Kidney (tissue), 14 donors: Measurements from ENCODE around the gene MUSK. TPM values are rescaled to one million over a fixed set of nuclear protein-coding genes. Genes with fewer than 3 reads are reported as not detected.

ENCODE experiments used
- DNase-seq, 5 donors: peaks; one replicate each; pipeline ENCODE4 v3.0.0-alpha.2; 2013 to 2020
- FAIRE-seq: peaks from 2 replicates; lab custom pipeline; 2012; peaks lifted over from hg19 to GRCh38; lab: Jason Lieb, UNC
- H3K27ac ChIP-seq, 2 donors: one replicate each; pipeline ENCODE4 v1.7.0; 2013; ENCODE audit warnings: low read depth in 2 of 2, low read length in 2 of 2, inconsistent platforms in 1 of 2
- H3K27me3 ChIP-seq: one replicate; pipeline ENCODE4 v1.7.1; 2013; ENCODE audit warnings: low read length, inconsistent platforms; ENCODE audit not compliant: control insufficient read depth, insufficient read depth
- H3K36me3 ChIP-seq, 3 donors: one replicate each; pipeline versions ENCODE4 v1.7.0 to v1.7.1; 2013; ENCODE audit warnings: low read length in 3 of 3, control low read depth in 1 of 3, inconsistent platforms in 1 of 3; ENCODE audit not compliant: insufficient read depth in 3 of 3, control insufficient read depth in 2 of 3
- H3K4me1 ChIP-seq, 3 donors: one replicate each; pipeline versions ENCODE4 v1.7.0 to v1.7.1; 2013; ENCODE audit warnings: low read length in 3 of 3, inconsistent platforms in 1 of 3, low read depth in 1 of 3; ENCODE audit not compliant: control insufficient read depth in 2 of 3, insufficient read depth in 2 of 3
- H3K4me3 ChIP-seq, 3 donors: one replicate each; pipeline versions ENCODE4 v1.7.0 to v1.8.1; 2013; ENCODE audit warnings: low read length in 3 of 3, control low read depth in 1 of 3, inconsistent platforms in 1 of 3
- H3K9ac ChIP-seq, 3 donors: one replicate each; pipeline versions ENCODE4 v1.7.0 to v1.7.1; 2013; ENCODE audit warnings: low read length in 3 of 3, control low read depth in 1 of 3, inconsistent platforms in 1 of 3
- H3K9me3 ChIP-seq, 3 donors: one replicate each; pipeline versions ENCODE4 v1.7.0 to v1.7.1; 2013; ENCODE audit warnings: low read length in 3 of 3, control low read depth in 1 of 3, inconsistent platforms in 1 of 3; ENCODE audit not compliant: control insufficient read depth in 2 of 3, insufficient read depth in 1 of 3
- intact Hi-C: fragments of 100-400 bp; cut with DNase I; formaldehyde crosslinking; loops from one replicate; pipeline ENCODE4 v1.11.1; 2022
- polyA plus RNA-seq: library from polyadenylated mRNA; stranded (reverse); fragments of 350-450 nt; fragmentation: Illumina TruSeq; extraction: RNeasy Lipid Tissue Mini Kit (QIAGEN cat#74804); gene quantifications from one replicate; pipeline ENCODE4 v1.2.3, GENCODE V29; 2014; ENCODE audit warnings: low read depth, low replicate concordance; ENCODE audit not compliant: insufficient read depth
- total RNA-seq: library from RNA; stranded (reverse); fragmentation: NEBNext Ultra II Directional; extraction: Animal tissue kit (Norgen Biotek cat#: 25700); gene quantifications from one replicate; pipeline ENCODE4 v1.2.1, GENCODE V29; 2021
- TF ChIP-seq, protein P1 (sequence below): IDR thresholded peaks from 3 replicates; pipeline ENCODE4 v1.5.1; 2012; ENCODE audit warnings: mild to moderate bottlenecking, moderate library complexity, borderline replicate concordance; ENCODE audit not compliant: insufficient read depth; ENCODE audit errors: extremely low read depth
- donor health status: control.
- donor health status: control.
- donor health status: control.
- donor health status: control.
- donor health status: control.
- donor health status: DM: yes; HTN: yes; CAD: no.
- donor health status: Normal renal cell carcinoma (clear cell type).

The MUSK gene
- total and polyA plus RNA-seq, 2 donors from 2014 or later: 0.31 TPM; not detected in 1

DNA sequence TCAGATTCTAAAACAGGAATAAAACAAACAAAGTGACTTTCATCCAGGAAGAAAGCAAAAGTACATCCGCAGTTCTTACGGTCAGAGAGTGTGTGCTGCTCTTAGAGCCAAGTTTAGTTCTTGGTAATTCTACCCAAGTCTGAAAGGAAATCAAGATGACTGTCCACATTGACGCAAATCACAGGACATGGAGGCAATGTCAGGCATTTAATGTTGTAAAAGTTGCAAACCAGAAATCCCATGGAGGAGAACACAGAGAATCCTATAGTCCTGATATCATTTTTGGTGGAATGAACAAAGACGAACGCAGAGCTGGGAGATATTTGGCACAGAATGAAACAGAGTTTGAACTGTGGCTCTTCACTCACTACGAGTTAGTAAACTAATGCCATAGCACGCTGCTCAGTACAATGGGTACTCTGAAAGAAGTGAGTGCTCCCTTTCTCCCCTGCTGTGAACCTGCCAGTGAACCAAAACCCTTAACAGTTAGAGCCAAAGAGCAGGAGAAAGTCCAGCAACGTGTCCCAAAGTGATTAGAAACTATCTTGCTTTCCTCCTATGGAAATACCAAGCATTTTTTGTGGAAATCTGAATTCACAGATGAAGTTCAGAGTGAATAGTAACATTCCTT lies 74.3 kb downstream of the MUSK start:
- peak overlapping the region in 1 of 3 donors; percentile 35 for H3K4me3 ChIP-seq
- DNase-seq (peak in 2 of 5 donors; percentile 50 to 64), FAIRE-seq (no peak)
- no peaks in the 10 kb centered on the region for H3K36me3 ChIP-seq
- intact Hi-C loops: no loop called here
- H3K9ac ChIP-seq: no peak overlapping the region
- TF ChIP-seq, protein P1, sequence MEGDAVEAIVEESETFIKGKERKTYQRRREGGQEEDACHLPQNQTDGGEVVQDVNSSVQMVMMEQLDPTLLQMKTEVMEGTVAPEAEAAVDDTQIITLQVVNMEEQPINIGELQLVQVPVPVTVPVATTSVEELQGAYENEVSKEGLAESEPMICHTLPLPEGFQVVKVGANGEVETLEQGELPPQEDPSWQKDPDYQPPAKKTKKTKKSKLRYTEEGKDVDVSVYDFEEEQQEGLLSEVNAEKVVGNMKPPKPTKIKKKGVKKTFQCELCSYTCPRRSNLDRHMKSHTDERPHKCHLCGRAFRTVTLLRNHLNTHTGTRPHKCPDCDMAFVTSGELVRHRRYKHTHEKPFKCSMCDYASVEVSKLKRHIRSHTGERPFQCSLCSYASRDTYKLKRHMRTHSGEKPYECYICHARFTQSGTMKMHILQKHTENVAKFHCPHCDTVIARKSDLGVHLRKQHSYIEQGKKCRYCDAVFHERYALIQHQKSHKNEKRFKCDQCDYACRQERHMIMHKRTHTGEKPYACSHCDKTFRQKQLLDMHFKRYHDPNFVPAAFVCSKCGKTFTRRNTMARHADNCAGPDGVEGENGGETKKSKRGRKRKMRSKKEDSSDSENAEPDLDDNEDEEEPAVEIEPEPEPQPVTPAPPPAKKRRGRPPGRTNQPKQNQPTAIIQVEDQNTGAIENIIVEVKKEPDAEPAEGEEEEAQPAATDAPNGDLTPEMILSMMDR: no peak
- H3K27me3 ChIP-seq: no peaks in the 10 kb centered on the region
- peak overlapping the region; percentile 40 to 76 for H3K27ac ChIP-seq
- no peaks in the 10 kb centered on the region for H3K4me1 ChIP-seq
- H3K9me3 ChIP-seq: no peaks in the 10 kb centered on the region

DNA sequence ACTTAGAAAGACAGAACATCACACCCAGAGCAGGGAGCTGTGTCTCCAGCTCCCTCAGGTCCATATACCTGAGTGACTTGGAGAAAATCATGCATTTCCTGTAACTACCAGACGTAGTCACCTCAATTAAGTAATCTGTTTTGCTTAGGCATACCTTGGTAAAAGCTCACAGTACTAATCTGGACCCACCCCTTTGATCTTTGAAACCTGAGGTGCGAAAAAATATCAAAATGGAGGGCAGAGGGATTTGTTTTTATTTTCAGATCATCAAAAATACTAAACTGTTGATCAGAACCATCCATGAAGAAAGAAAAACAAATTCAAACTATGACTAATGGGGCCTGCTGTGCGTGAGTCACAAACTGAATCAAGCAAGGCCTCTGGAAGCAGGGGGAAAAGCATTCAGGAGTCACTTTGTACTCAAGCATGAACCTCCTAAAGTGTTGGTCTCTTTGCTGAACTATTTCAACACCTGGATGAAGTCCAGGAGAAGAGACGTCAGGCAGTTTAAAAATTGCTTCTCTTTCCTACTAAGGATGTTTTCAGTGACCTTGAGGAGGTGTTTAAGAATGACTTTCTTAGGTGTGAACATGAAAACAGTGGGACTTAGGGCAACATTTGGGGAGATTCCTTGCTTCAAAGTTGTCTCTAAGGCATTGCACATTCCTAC lies 76.3 kb downstream of the MUSK start:
- intact Hi-C loops: no loop called here
- Histone ChIP-seq H3K4me1 (no peaks in the 10 kb centered on the region), H3K9ac (no peak overlapping the region), H3K4me3 (no peak overlapping the region), H3K27me3 (no peaks in the 10 kb centered on the region), H3K36me3 (no peaks in the 10 kb centered on the region), H3K9me3 (no peaks in the 10 kb centered on the region), H3K27ac (peak overlapping the region; percentile 55 to 59)
- TF ChIP-seq, protein P1: no peak
- DNase-seq (peak in 1 of 5 donors; percentile 21), FAIRE-seq (no peak)

GRCh38 chr9:110745676-110746075 lies 77.1 kb downstream of the MUSK start:
- no peaks in the 10 kb centered on the region for H3K27me3 ChIP-seq
- H3K4me1 ChIP-seq: no peaks in the 10 kb centered on the region
- H3K27ac ChIP-seq: no peak overlapping the region
- intact Hi-C loops: no loop called here
- no peak for FAIRE-seq
- no peaks in the 10 kb centered on the region for H3K9me3 ChIP-seq
- H3K9ac ChIP-seq: no peak overlapping the region
- DNase-seq: no peak
- no peaks in the 10 kb centered on the region for H3K36me3 ChIP-seq
- no peak overlapping the region for H3K4me3 ChIP-seq
- TF ChIP-seq, protein P1: no peak
